HCT116 (cell line): Measurements from ENCODE around the gene AGBL1. TPM values are rescaled to one million over a fixed set of nuclear protein-coding genes. Genes with fewer than 3 reads are reported as not detected.

Experiments used
- ATAC-seq: fragments of 200-7000 bp; cut with Tn5 transposase; 2 replicates; pipeline ENCODE4 v1.9.1; 2020; ENCODE audit warnings: mild to moderate bottlenecking, moderate library complexity
- BruUV-seq: library from RNA; stranded (reverse); fragments of 400-500 nt; replicated peaks from 2 replicates; lab custom pipeline; 2021; lab: Mats Ljungman, UMichigan
- CTCF ChIA-PET: fragments of 300-600 bp; sonication (Branson Sonifier 250); formaldehyde crosslinking; loops from one replicate; lab custom pipeline; 2021; ENCODE audit warnings: antibody characterized with exemption; lab: Charles Lee
- POLR2A ChIA-PET: fragments of 300-600, 350-600 bp; sonication (Branson Sonifier 250); formaldehyde crosslinking; loops from one replicate; lab custom pipeline; 2021; ENCODE audit warnings: antibody characterized with exemption; lab: Charles Lee
- RAD21 ChIA-PET, 2 experiments: fragments of 300-600 bp; sonication (Branson Sonifier 250); formaldehyde crosslinking; loops; one replicate each; lab custom pipeline; 2023; ENCODE audit warnings: low total read pairs in 2 of 2; ENCODE audit not compliant: uncharacterized antibody in 2 of 2, unreplicated experiment in 2 of 2, low non-redundant PET in 1 of 2; lab: Charles Lee
- DNase-seq: peaks from one replicate; pipeline ENCODE4 v3.0.0-alpha.2; 2010; ENCODE audit warnings: low read depth, low spot score
- H2AFZ ChIP-seq: fragments of 200-600 bp; shearing (Covaris generic), sonication (generic); 2 replicates; pipeline ENCODE4 v1.6.1; 2017; ENCODE audit warnings: low read depth, mixed run types, mixed read lengths, antibody characterized with exemption, low read length; ENCODE audit not compliant: poor library complexity, severe bottlenecking
- H3K27ac ChIP-seq: 2 replicates; pipeline ENCODE4 v1.5.1; 2012; ENCODE audit warnings: low read depth, low read length
- H3K27me3 ChIP-seq: fragments of 200-600 bp; sonication (generic); 2 replicates; pipeline ENCODE4 v1.6.1; 2016; ENCODE audit warnings: mixed run types, low read length, mixed read lengths; ENCODE audit not compliant: insufficient read depth
- H3K36me3 ChIP-seq, 2 experiments: fragments of 200-500 bp in 1 of 2; fragments of 200-600 bp in 1 of 2; sonication (Bioruptor generic) in 1 of 2; sonication (generic) in 1 of 2; 2 replicates each; pipeline versions ENCODE4 v1.5.1 to v1.6.1; 2014 to 2016; ENCODE audit warnings: low read length in 2 of 2, inconsistent platforms in 1 of 2, mixed read lengths in 1 of 2, mixed run types in 1 of 2; ENCODE audit not compliant: insufficient read depth in 2 of 2, control insufficient read depth in 1 of 2
- H3K4me1 ChIP-seq, 2 experiments: fragments of 200-600 bp in 1 of 2; sonication (generic) in 1 of 2; 2 replicates each; pipeline versions ENCODE4 v1.5.1 to v1.6.1; 2012 to 2017; ENCODE audit warnings: low read length in 2 of 2, inconsistent platforms in 1 of 2, mild to moderate bottlenecking in 1 of 2, mixed read lengths in 1 of 2, mixed run types in 1 of 2, moderate library complexity in 1 of 2; ENCODE audit not compliant: insufficient read depth in 2 of 2, control insufficient read depth in 1 of 2
- H3K4me2 ChIP-seq: fragments of 200-600 bp; sonication (generic); 2 replicates; pipeline ENCODE4 v1.6.1; 2017; ENCODE audit warnings: mixed run types, low read length, mixed read lengths
- H3K4me3 ChIP-seq, 2 experiments: fragments of 200-600 bp in 1 of 2; sonication (generic) in 1 of 2; replicated peaks in 1 of 2; 2 replicates each; pipeline ENCODE4 v1.5.1; 2011 to 2016; ENCODE audit warnings: low read length in 2 of 2, control low read depth in 1 of 2, low read depth in 1 of 2, mild to moderate bottlenecking in 1 of 2, mixed read lengths in 1 of 2, mixed run types in 1 of 2
- H3K79me2 ChIP-seq: fragments of 200-600 bp; sonication (generic); 2 replicates; pipeline ENCODE4 v1.6.1; 2017; ENCODE audit warnings: mild to moderate bottlenecking, mixed run types, low read length, moderate library complexity, mixed read lengths; ENCODE audit not compliant: insufficient read depth
- H3K9ac ChIP-seq: fragments of 200-600 bp; sonication (generic); 2 replicates; pipeline ENCODE4 v1.6.1; 2016; ENCODE audit warnings: low read length, mixed read lengths
- H3K9me2 ChIP-seq: fragments of 200-600 bp; sonication (generic), shearing (Covaris generic); 2 replicates; pipeline ENCODE4 v1.6.1; 2017; ENCODE audit warnings: mixed run types, mild to moderate bottlenecking, moderate library complexity; ENCODE audit not compliant: insufficient read depth
- H3K9me3 ChIP-seq, 2 experiments: fragments of 200-500 bp in 1 of 2; fragments of 200-600 bp in 1 of 2; sonication (Bioruptor generic) in 1 of 2; sonication (generic) in 1 of 2; 2 replicates each; pipeline ENCODE4 v1.6.1; 2014 to 2017; ENCODE audit warnings: low read length in 2 of 2, mixed read lengths in 2 of 2, inconsistent platforms in 1 of 2, low read depth in 1 of 2, mild to moderate bottlenecking in 1 of 2, mixed run types in 1 of 2, moderate library complexity in 1 of 2; ENCODE audit not compliant: control insufficient read depth in 1 of 2, insufficient read depth in 1 of 2
- H4K20me1 ChIP-seq: fragments of 200-600 bp; sonication (generic), shearing (Covaris generic); 2 replicates; pipeline ENCODE4 v1.6.1; 2017; ENCODE audit warnings: mixed run types, mild to moderate bottlenecking, moderate library complexity; ENCODE audit not compliant: insufficient read depth
- ATF3 ChIP-seq: IDR thresholded peaks from 2 replicates; pipeline ENCODE4 v1.6.1; 2012
- CEBPB ChIP-seq: IDR thresholded peaks from 2 replicates; pipeline ENCODE4 v1.6.1; 2012; ENCODE audit warnings: low read depth
- EGR1 ChIP-seq: IDR thresholded peaks from 2 replicates; pipeline ENCODE4 v1.6.1; 2012; ENCODE audit warnings: low read depth
- ELF1 ChIP-seq: IDR thresholded peaks from 2 replicates; pipeline ENCODE4 v1.6.1; 2012; ENCODE audit warnings: low read depth, borderline replicate concordance
- EZH2 ChIP-seq: fragments of 200-600 bp; sonication (generic); IDR thresholded peaks from 2 replicates; pipeline ENCODE4 v1.6.1; 2017; ENCODE audit warnings: antibody characterized with exemption, mixed run types
- POLR2AphosphoS5 ChIP-seq: IDR thresholded peaks from 2 replicates; pipeline ENCODE4 v1.6.1; 2011; ENCODE audit warnings: mild to moderate bottlenecking, low read depth, low read length, moderate library complexity
- RAD21 ChIP-seq: IDR thresholded peaks from 2 replicates; pipeline ENCODE4 v1.6.1; 2012; ENCODE audit warnings: low read depth, mild to moderate bottlenecking
- REST ChIP-seq: IDR thresholded peaks from 2 replicates; pipeline ENCODE4 v1.6.1; 2012; ENCODE audit warnings: low read depth
- SP1 ChIP-seq: IDR thresholded peaks from 2 replicates; pipeline ENCODE4 v1.6.1; 2012; ENCODE audit warnings: low read depth
- YY1 ChIP-seq: IDR thresholded peaks from 2 replicates; pipeline ENCODE4 v1.6.1; 2011; ENCODE audit warnings: low read length, low read depth, moderate library complexity, mild to moderate bottlenecking; ENCODE audit not compliant: insufficient replicate concordance; ENCODE audit errors: extremely low read depth
- ZFX ChIP-seq: fragments of 450-650 bp; IDR thresholded peaks from 2 replicates; pipeline ENCODE4 v1.6.1; 2017
- intact Hi-C: fragments of 100-400 bp; cut with micrococcal nuclease; formaldehyde crosslinking; loops from 2 replicates; pipeline ENCODE4 v1.10.0; 2022
- total RNA-seq: library from RNA; stranded (reverse); gene quantifications from one replicate; pipeline ENCODE4 v1.2.1, GENCODE V29; 2021; ENCODE audit not compliant: unreplicated experiment

Gene AGBL1
- total RNA-seq, 1 experiment from 2014 or later = not detected

GRCh38 chr15:86162641-86163040, 83.0 kb downstream of the AGBL1 start:
- CTCF ChIA-PET = no interaction called here
- ATAC-seq = no peak
- no peak for TF ChIP-seq EZH2

GRCh38 chr15:86163816-86164215, 84.1 kb downstream of the AGBL1 start:
- Histone ChIP-seq H3K4me2 (no peak overlapping the region), H3K36me3 (no peaks in the 10 kb centered on the region), H3K9ac (no peak overlapping the region), H4K20me1 (no peaks in the 10 kb centered on the region), H3K27ac (no peak overlapping the region), H2AFZ (no peak overlapping the region), H3K4me3 (no peak overlapping the region), H3K27me3 (no peaks in the 10 kb centered on the region), H3K9me3 (no peaks in the 10 kb centered on the region), H3K79me2 (no peaks in the 10 kb centered on the region), H3K9me2 (no peaks in the 10 kb centered on the region), H3K4me1 (no peaks in the 10 kb centered on the region)
- CTCF ChIA-PET = no interaction called here
- DNase-seq (no peak), ATAC-seq (no peak)
- POLR2A ChIA-PET = no interaction called here
- RAD21 ChIA-PET = no interaction called here
- TF ChIP-seq YY1 (no peak), EGR1 (no peak), RAD21 (no peak), ELF1 (no peak), SP1 (no peak), ATF3 (no peak), REST (no peak), ZFX (no peak), CEBPB (no peak), POLR2AphosphoS5 (no peak)
- no TSS peak for BruUV-seq
- intact Hi-C loops = no loop called here

More at GRCh38 chr15:86162641-86163040, 83.0 kb downstream of the AGBL1 start:
- POLR2A ChIA-PET = no interaction called here
- intact Hi-C loops = no loop called here
- Histone ChIP-seq H3K9me3 (no peaks in the 10 kb centered on the region), H3K36me3 (no peaks in the 10 kb centered on the region), H3K79me2 (no peaks in the 10 kb centered on the region), H3K4me3 (no peak overlapping the region), H2AFZ (no peak overlapping the region), H3K27me3 (no peaks in the 10 kb centered on the region), H3K4me2 (no peak overlapping the region), H3K9me2 (no peaks in the 10 kb centered on the region), H3K9ac (no peak overlapping the region), H3K27ac (no peak overlapping the region), H3K4me1 (no peaks in the 10 kb centered on the region), H4K20me1 (no peaks in the 10 kb centered on the region)
- no peak for DNase-seq
- RAD21 ChIA-PET = no interaction called here
- BruUV-seq = no TSS peak
